Bronchial epithelial cell (primary cell): ENCODE measurements around the gene TLR4. TPM values are rescaled to one million over a fixed set of nuclear protein-coding genes. Genes with fewer than 3 reads are reported as not detected.

ENCODE experiments used
- DNase-seq: peaks from one replicate; pipeline ENCODE4 v3.0.0-alpha.2; 2010; ENCODE audit warnings: low read depth
- FAIRE-seq: peaks from 2 replicates; lab custom pipeline; 2011; peaks lifted over from hg19 to GRCh38; lab: Jason Lieb, UNC
- H3K27me3 ChIP-seq: 2 replicates; pipeline ENCODE4 v1.5.1; 2011; ENCODE audit warnings: low read length; ENCODE audit not compliant: control insufficient read depth, insufficient read depth
- H3K36me3 ChIP-seq: 2 replicates; pipeline ENCODE4 v1.5.1; 2011; ENCODE audit warnings: low read length; ENCODE audit not compliant: control insufficient read depth, insufficient read depth
- H3K4me3 ChIP-seq: 2 replicates; pipeline ENCODE4 v1.5.1; 2011; ENCODE audit warnings: mild to moderate bottlenecking, low read depth, low read length, control low read depth
- total RNA-seq: library from RNA; depleted of rRNA; stranded (reverse); fragments of >200 nt; gene quantifications from 2 replicates; pipeline ENCODE4 v1.2.1, GENCODE V29; 2014
- TF ChIP-seq, protein P1 (sequence below): IDR thresholded peaks from 2 replicates; pipeline ENCODE4 v1.5.1; 2011; ENCODE audit warnings: mild to moderate bottlenecking, moderate library complexity, low read length, control low read depth, inconsistent platforms; ENCODE audit not compliant: insufficient read depth, severe bottlenecking

The TLR4 gene
- total RNA-seq, 1 donor from 2014 or later: 0.26 TPM

DNA sequence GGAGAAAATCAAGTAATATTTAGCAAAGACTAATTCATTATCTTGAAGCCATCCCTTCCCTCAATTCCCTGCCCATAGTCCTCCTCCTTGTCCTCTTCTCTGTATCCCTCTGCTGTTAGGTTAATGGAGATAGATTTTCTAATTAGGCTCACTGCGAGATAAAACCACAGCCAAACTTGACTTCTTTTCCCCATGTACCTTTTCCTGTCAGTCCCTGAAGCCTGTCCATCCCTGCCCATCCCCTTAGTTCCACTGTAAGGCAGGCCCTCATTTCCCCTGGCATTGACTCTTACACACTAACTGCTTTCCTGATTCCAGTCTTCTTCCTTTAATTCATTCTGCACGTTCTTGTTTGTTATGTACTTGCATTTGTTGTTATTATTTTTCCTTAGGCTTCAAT lies 1.2 kb downstream of the TLR4 start:
- DNase-seq (no peak), FAIRE-seq (no peak)
- TF ChIP-seq, protein P1, sequence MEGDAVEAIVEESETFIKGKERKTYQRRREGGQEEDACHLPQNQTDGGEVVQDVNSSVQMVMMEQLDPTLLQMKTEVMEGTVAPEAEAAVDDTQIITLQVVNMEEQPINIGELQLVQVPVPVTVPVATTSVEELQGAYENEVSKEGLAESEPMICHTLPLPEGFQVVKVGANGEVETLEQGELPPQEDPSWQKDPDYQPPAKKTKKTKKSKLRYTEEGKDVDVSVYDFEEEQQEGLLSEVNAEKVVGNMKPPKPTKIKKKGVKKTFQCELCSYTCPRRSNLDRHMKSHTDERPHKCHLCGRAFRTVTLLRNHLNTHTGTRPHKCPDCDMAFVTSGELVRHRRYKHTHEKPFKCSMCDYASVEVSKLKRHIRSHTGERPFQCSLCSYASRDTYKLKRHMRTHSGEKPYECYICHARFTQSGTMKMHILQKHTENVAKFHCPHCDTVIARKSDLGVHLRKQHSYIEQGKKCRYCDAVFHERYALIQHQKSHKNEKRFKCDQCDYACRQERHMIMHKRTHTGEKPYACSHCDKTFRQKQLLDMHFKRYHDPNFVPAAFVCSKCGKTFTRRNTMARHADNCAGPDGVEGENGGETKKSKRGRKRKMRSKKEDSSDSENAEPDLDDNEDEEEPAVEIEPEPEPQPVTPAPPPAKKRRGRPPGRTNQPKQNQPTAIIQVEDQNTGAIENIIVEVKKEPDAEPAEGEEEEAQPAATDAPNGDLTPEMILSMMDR: no peak
- Histone ChIP-seq H3K4me3 (no peak overlapping the region), H3K36me3 (no peaks in the 10 kb centered on the region), H3K27me3 (no peaks in the 10 kb centered on the region)

DNA sequence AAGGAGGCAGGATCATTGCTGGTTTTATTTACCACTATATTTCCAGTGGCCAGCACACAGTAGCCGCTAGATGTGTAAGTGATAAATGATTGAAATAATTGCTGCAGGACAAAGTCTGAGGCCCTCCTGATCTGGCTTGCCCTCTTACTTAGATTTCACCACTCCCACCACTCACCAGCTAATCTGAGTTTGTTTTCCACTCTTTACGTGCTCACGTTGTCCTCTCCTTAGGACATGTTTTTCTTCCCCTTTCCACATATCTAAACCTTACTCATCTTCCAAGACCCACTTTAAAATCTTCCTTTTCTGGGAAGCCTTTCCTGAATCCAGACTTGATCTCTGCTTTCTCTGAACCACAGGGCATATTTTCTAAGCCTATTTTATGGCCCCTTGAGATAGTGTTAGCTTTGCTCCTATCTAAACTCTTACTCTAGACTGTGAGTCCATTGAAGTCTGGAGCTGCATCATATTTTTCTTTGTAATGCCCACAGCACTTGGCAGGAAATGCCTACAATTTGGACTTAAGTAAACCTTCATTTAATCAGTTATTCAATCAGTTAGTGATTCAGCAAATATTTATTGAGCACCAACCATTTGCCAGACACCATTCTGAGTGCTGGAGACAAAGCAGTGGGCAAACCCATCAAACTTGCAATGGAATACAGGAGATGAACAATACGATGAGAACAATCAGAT lies 2.4 kb downstream of the TLR4 start:
- Histone ChIP-seq H3K27me3 (no peaks in the 10 kb centered on the region), H3K36me3 (no peaks in the 10 kb centered on the region), H3K4me3 (no peak overlapping the region)
- FAIRE-seq: no peak
- DNase-seq: no peak
- TF ChIP-seq, protein P1: no peak

DNA sequence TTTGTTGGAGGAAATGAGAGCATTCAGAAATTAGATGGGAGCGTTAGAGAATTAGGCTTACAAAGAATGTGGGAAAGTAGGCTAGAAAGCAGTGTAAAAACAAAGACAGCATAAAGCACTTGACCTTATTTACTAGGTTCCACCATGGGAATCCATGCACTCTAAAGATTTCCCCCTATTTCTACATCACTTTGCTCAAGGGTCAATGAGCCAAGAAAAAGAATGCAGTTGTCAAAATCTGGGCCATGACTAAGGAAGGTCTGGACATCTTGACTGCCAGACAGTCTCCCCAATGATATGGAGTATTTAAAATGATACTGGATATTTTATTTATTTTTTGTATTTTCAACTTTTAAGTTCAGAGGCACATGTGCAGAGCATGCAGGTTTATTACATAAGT lies 3.4 kb downstream of the TLR4 start:
- no peaks in the 10 kb centered on the region for H3K27me3 ChIP-seq
- H3K4me3 ChIP-seq: no peak overlapping the region
- DNase-seq (no peak), FAIRE-seq (no peak)
- TF ChIP-seq, protein P1: no peak
- H3K36me3 ChIP-seq: no peaks in the 10 kb centered on the region

DNA sequence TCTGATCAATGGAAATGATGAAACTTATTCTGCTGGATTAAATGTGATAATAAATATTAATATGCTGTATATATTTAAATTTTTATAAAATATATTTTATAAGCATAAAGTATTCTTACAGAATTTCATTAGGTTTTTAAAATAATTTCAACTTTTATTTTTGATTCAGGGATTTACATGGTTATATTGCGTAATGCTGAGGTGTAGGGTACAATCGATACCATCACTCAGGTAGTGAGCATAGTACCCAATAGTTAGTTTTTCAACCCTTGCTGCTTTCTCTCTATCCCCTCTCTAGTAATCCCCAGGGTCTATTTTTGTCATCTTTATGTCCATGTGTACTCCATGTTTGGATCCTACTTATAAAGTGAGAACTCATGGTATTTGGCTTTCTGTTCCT lies 5.7 kb downstream of the TLR4 start:
- TF ChIP-seq, protein P1: no peak
- DNase-seq (no peak), FAIRE-seq (no peak)
- H3K27me3 ChIP-seq: no peaks in the 10 kb centered on the region
- no peaks in the 10 kb centered on the region for H3K36me3 ChIP-seq
- no peak overlapping the region for H3K4me3 ChIP-seq

DNA sequence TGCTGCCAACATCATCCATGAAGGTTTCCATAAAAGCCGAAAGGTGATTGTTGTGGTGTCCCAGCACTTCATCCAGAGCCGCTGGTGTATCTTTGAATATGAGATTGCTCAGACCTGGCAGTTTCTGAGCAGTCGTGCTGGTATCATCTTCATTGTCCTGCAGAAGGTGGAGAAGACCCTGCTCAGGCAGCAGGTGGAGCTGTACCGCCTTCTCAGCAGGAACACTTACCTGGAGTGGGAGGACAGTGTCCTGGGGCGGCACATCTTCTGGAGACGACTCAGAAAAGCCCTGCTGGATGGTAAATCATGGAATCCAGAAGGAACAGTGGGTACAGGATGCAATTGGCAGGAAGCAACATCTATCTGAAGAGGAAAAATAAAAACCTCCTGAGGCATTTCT lies 10.1 kb downstream of the TLR4 start:
- FAIRE-seq (no peak), DNase-seq (no peak)
- TF ChIP-seq, protein P1: no peak
- Histone ChIP-seq H3K27me3 (no peaks in the 10 kb centered on the region), H3K4me3 (no peak overlapping the region), H3K36me3 (no peaks in the 10 kb centered on the region)
